ENCODE measurements around the gene LEKR1. TPM values are rescaled to one million over a fixed set of nuclear protein-coding genes. Genes with fewer than 3 reads are reported as not detected.
A peak's percentile ranks its signal among the peaks of the same experiment; 100 is the strongest.

LEKR1 gene
- total RNA-seq, 5 donors from 2014 or later (not counting 1 experiment from before 2014, with no cell fraction given), result 1.2 to 3.6 (median 2.8) TPM

- Mint-ChIP-seq H3K4me1 (peaks cover 24 to 29% (median 26%) of the 10 kb centered on the region in 3 donors), H3K4me3 (peak overlapping the region; percentile 86 to 93 (median 91)), H3K27me3 (no peaks in the 10 kb centered on the region), H3K36me3 (no peaks in the 10 kb centered on the region), H3K9me3 (no peaks in the 10 kb centered on the region), H3K27ac (peak overlapping the region; percentile 91 to 97)
- WGBS (ENCODE audit: insufficient coverage), result 100% methylated on average over 1 of the region's 16 CpGs
- H3K27ac ChIP-seq (ENCODE audit: low read length), result peak overlapping the region; percentile 85
- no peaks in the 10 kb centered on the region for H3K36me3 ChIP-seq (ENCODE audit: control insufficient read depth in 2 of 2, extremely low read depth in 1 of 2, insufficient read depth in 1 of 2, low read length in 1 of 2)
- DNase-seq (peak in 17 of 35 experiments; percentile 6 to 84 (median 22)), ATAC-seq (replicated peaks in 1 of 4) (peak in 1 of 4 experiments; percentile 75)
- ChIA-PET POLR2A (interaction anchor here in 1 of 2 donors (1.0 kb wide), 1 partner anchor 8 kb away, joined by 3 read pairs; no protein-coding TSS in a partner anchor), CTCF (no interaction called here)
- no peaks in the 10 kb centered on the region for H3K27me3 ChIP-seq (replicated peaks in 1 of 2; ENCODE audit: control insufficient read depth in 2 of 2, extremely low read depth in 1 of 2, insufficient read depth in 2 of 2, low read length in 1 of 2)
- no peaks in the 10 kb centered on the region for H3K9me3 ChIP-seq
- peaks cover 2 to 8% of the 10 kb centered on the region in 2 experiments for H3K4me1 ChIP-seq (ENCODE audit: control insufficient read depth in 1 of 2, extremely low read depth in 1 of 2, insufficient read depth in 2 of 2, low read length in 2 of 2)
- H3K4me3 ChIP-seq (ENCODE audit: control insufficient read depth in 1 of 2, extremely low read depth in 1 of 2, low read length in 1 of 2), result peak overlapping the region; percentile 71 to 80
Measured at GRCh38 chr3:156826896-156827882, 1.0 kb downstream of the LEKR1 start.

DNA sequence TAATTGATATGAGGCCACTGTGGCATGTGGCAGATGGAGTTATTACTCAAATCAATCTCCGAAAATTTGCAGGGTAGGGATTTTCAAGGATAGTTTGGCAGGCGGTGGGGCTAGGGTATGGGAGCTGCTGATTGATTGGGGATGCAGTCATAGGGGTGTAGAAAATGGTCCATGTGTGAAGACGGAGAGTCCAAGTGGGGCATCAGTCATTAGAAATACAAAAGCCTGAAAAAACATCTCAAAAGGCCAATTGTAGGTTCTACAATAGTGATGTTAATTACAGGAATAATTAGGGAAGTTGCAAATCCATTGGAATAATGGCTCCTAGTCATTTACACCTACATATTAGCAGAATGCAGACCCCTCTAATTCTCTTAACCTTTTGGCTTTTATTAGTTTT is 4.9 kb downstream of the LEKR1 start:
- CTCF ChIA-PET, result interaction anchor here in 1 of 2 donors (0.5 kb wide), 1 partner anchor 706 kb away, joined by 4 read pairs; no protein-coding TSS in a partner anchor
- 100% methylated on average over 2 of the region's 3 CpGs for WGBS (ENCODE audit: insufficient coverage)
- DNase-seq (no peak), ATAC-seq (replicated peaks in 1 of 4) (no peak)
- POLR2A ChIA-PET, result interaction anchor here (0.7 to 1.1 kb wide), 2 partner anchors 35 to 352 kb away, joined by 3 to 4 read pairs; no protein-coding TSS in a partner anchor
- peaks cover 0 to 6% of the 10 kb centered on the region in 2 experiments for H3K4me1 ChIP-seq (ENCODE audit: control insufficient read depth in 1 of 2, extremely low read depth in 1 of 2, insufficient read depth in 2 of 2, low read length in 2 of 2)
- no peak overlapping the region for H3K27ac Mint-ChIP-seq
- H3K4me1 Mint-ChIP-seq, result peaks cover 14 to 22% (median 15%) of the 10 kb centered on the region in 3 donors
- no peak overlapping the region for H3K4me3 Mint-ChIP-seq
- no peak overlapping the region for H3K27ac ChIP-seq (ENCODE audit: low read length)
- no peak overlapping the region for H3K4me3 ChIP-seq (ENCODE audit: control insufficient read depth in 1 of 2, extremely low read depth in 1 of 2, low read length in 1 of 2)
- no peaks in the 10 kb centered on the region for H3K9me3 Mint-ChIP-seq
- H3K27me3 Mint-ChIP-seq, result no peaks in the 10 kb centered on the region
- H3K36me3 ChIP-seq (ENCODE audit: control insufficient read depth in 2 of 2, extremely low read depth in 1 of 2, insufficient read depth in 1 of 2, low read length in 1 of 2), result no peaks in the 10 kb centered on the region
- no peaks in the 10 kb centered on the region for H3K27me3 ChIP-seq (replicated peaks in 1 of 2; ENCODE audit: control insufficient read depth in 2 of 2, extremely low read depth in 1 of 2, insufficient read depth in 2 of 2, low read length in 1 of 2)
- no peaks in the 10 kb centered on the region for H3K9me3 ChIP-seq
- no peaks in the 10 kb centered on the region for H3K36me3 Mint-ChIP-seq

- Mint-ChIP-seq H3K27ac (no peak overlapping the region), H3K9me3 (no peaks in the 10 kb centered on the region), H3K4me3 (no peak overlapping the region), H3K27me3 (no peaks in the 10 kb centered on the region), H3K4me1 (no peaks in the 10 kb centered on the region), H3K36me3 (no peaks in the 10 kb centered on the region)
- H3K4me3 ChIP-seq (ENCODE audit: control insufficient read depth in 1 of 2, extremely low read depth in 1 of 2, low read length in 1 of 2), result no peak overlapping the region
- WGBS (ENCODE audit: insufficient coverage), result no CpG with 5 or more reads among the region's 2 CpGs
- H3K9me3 ChIP-seq, result no peaks in the 10 kb centered on the region
- H3K27ac ChIP-seq (ENCODE audit: low read length), result no peak overlapping the region
- ATAC-seq (replicated peaks in 1 of 4) (no peak), DNase-seq (no peak)
- POLR2A ChIA-PET, result interaction anchor here in 1 of 2 donors (0.6 kb wide), 1 partner anchor 71 kb away, joined by 3 read pairs; no protein-coding TSS in a partner anchor
- CTCF ChIA-PET, result no interaction called here
- no peaks in the 10 kb centered on the region for H3K36me3 ChIP-seq (ENCODE audit: control insufficient read depth in 2 of 2, extremely low read depth in 1 of 2, insufficient read depth in 1 of 2, low read length in 1 of 2)
- no peaks in the 10 kb centered on the region for H3K4me1 ChIP-seq (ENCODE audit: control insufficient read depth in 1 of 2, extremely low read depth in 1 of 2, insufficient read depth in 2 of 2, low read length in 2 of 2)
- H3K27me3 ChIP-seq (replicated peaks in 1 of 2; ENCODE audit: control insufficient read depth in 2 of 2, extremely low read depth in 1 of 2, insufficient read depth in 2 of 2, low read length in 1 of 2), result no peaks in the 10 kb centered on the region
Measured at GRCh38 chr3:156834435-156834834, 8.3 kb downstream of the LEKR1 start.

DNA sequence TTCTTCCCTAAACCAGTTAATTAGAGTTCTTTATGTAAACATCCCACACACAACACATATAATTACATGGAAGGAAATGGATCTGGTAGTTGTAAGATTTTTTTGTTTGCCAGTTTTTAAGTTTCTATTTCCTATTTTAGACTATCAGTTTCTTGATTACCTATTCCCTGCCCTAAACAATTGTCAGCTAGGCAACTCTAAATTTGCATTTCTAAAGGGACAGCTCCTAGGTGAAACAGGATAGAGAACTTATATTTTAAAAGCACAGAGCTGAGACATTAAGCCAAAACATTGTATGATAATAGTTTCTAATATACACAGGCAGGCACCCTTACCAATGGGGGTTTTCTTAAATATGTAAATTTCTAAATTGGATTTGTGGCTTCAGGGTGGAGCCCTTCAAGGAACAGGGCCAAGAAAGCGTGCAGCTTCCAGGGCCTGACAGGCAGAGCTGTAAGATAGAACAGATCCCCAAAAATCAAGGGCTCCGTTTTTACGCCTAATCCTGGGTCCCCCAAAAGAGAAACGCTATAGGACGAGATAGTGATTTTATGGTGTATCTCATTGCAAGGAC is 8.9 kb downstream of the LEKR1 start:
- no peaks in the 10 kb centered on the region for H3K36me3 ChIP-seq (ENCODE audit: control insufficient read depth in 2 of 2, extremely low read depth in 1 of 2, insufficient read depth in 1 of 2, low read length in 1 of 2)
- Mint-ChIP-seq H3K36me3 (no peaks in the 10 kb centered on the region), H3K27ac (no peak overlapping the region), H3K27me3 (no peaks in the 10 kb centered on the region), H3K4me1 (no peaks in the 10 kb centered on the region), H3K4me3 (no peak overlapping the region), H3K9me3 (no peaks in the 10 kb centered on the region)
- WGBS (ENCODE audit: insufficient coverage), result 100% methylated on average over 4 of the region's 5 CpGs
- H3K4me1 ChIP-seq (ENCODE audit: control insufficient read depth in 1 of 2, extremely low read depth in 1 of 2, insufficient read depth in 2 of 2, low read length in 2 of 2), result no peaks in the 10 kb centered on the region
- no peak overlapping the region for H3K27ac ChIP-seq (ENCODE audit: low read length)
- H3K27me3 ChIP-seq (replicated peaks in 1 of 2; ENCODE audit: control insufficient read depth in 2 of 2, extremely low read depth in 1 of 2, insufficient read depth in 2 of 2, low read length in 1 of 2), result no peaks in the 10 kb centered on the region
- CTCF ChIA-PET, result interaction anchor here in 1 of 2 donors (0.5 kb wide), 1 partner anchor 19 kb away, joined by 4 read pairs; no protein-coding TSS in a partner anchor
- ATAC-seq (replicated peaks in 1 of 4), result no peak
- POLR2A ChIA-PET, result no interaction called here
- no peaks in the 10 kb centered on the region for H3K9me3 ChIP-seq
- no peak overlapping the region for H3K4me3 ChIP-seq (ENCODE audit: control insufficient read depth in 1 of 2, extremely low read depth in 1 of 2, low read length in 1 of 2)
- DNase-seq, result no peak

DNA sequence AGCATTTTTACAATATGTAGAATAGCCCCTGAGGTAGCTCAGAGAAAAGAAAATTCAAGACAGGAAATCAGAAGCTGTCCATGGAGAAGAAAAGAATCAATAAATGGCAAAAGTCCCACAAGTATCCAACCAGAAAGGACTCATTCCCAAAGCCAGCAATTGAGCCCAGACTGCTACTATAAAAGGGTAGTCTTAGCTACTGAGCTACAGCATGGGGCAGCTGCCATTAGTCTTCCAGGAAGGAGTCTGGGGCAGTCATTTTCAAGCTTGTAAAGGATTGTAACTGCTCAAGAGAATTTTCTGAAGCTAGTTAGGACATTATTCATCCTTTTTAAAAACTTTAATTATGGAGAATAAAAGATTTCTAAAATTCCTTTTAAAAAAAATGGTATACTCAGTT is 10.5 kb downstream of the LEKR1 start:
- no peaks in the 10 kb centered on the region for H3K4me1 Mint-ChIP-seq
- CTCF ChIA-PET, result interaction anchor here (0.7 to 1.1 kb wide), 2 partner anchors 230 to 286 kb away, joined by 3 read pairs; no protein-coding TSS in a partner anchor
- no peak overlapping the region for H3K27ac Mint-ChIP-seq

GRCh38 chr3:156837115-156837514 is 11.0 kb downstream of the LEKR1 start:
- H3K36me3 Mint-ChIP-seq, result no peaks in the 10 kb centered on the region
- ChIA-PET POLR2A (no interaction called here), CTCF (interaction anchor here (0.7 to 1.1 kb wide), 2 partner anchors 229 to 286 kb away, joined by 3 read pairs; no protein-coding TSS in a partner anchor)
- DNase-seq (no peak), ATAC-seq (replicated peaks in 1 of 4) (no peak)
- no peaks in the 10 kb centered on the region for H3K4me1 Mint-ChIP-seq
- H3K4me3 Mint-ChIP-seq, result no peak overlapping the region
- H3K27me3 Mint-ChIP-seq, result no peaks in the 10 kb centered on the region
- no peak overlapping the region for H3K27ac Mint-ChIP-seq
- Histone ChIP-seq H3K4me1 (ENCODE audit: control insufficient read depth in 1 of 2, extremely low read depth in 1 of 2, insufficient read depth in 2 of 2, low read length in 2 of 2) (no peaks in the 10 kb centered on the region), H3K27ac (ENCODE audit: low read length) (no peak overlapping the region), H3K27me3 (replicated peaks in 1 of 2; ENCODE audit: control insufficient read depth in 2 of 2, extremely low read depth in 1 of 2, insufficient read depth in 2 of 2, low read length in 1 of 2) (no peaks in the 10 kb centered on the region), H3K9me3 (no peaks in the 10 kb centered on the region), H3K4me3 (ENCODE audit: control insufficient read depth in 1 of 2, extremely low read depth in 1 of 2, low read length in 1 of 2) (no peak overlapping the region), H3K36me3 (ENCODE audit: control insufficient read depth in 2 of 2, extremely low read depth in 1 of 2, insufficient read depth in 1 of 2, low read length in 1 of 2) (no peaks in the 10 kb centered on the region)
- H3K9me3 Mint-ChIP-seq, result no peaks in the 10 kb centered on the region
- WGBS (ENCODE audit: insufficient coverage), result 80% methylated on average over 3 of the region's 5 CpGs

More for the DNA sequence above, 10.5 kb downstream of the LEKR1 start:
- Mint-ChIP-seq H3K36me3 (no peaks in the 10 kb centered on the region), H3K4me3 (no peak overlapping the region), H3K27me3 (no peaks in the 10 kb centered on the region), H3K9me3 (no peaks in the 10 kb centered on the region)
- Histone ChIP-seq H3K4me3 (ENCODE audit: control insufficient read depth in 1 of 2, extremely low read depth in 1 of 2, low read length in 1 of 2) (no peak overlapping the region), H3K4me1 (ENCODE audit: control insufficient read depth in 1 of 2, extremely low read depth in 1 of 2, insufficient read depth in 2 of 2, low read length in 2 of 2) (no peaks in the 10 kb centered on the region), H3K27ac (ENCODE audit: low read length) (no peak overlapping the region), H3K9me3 (no peaks in the 10 kb centered on the region), H3K27me3 (replicated peaks in 1 of 2; ENCODE audit: control insufficient read depth in 2 of 2, extremely low read depth in 1 of 2, insufficient read depth in 2 of 2, low read length in 1 of 2) (no peaks in the 10 kb centered on the region), H3K36me3 (ENCODE audit: control insufficient read depth in 2 of 2, extremely low read depth in 1 of 2, insufficient read depth in 1 of 2, low read length in 1 of 2) (no peaks in the 10 kb centered on the region)
- ATAC-seq (replicated peaks in 1 of 4) (no peak), DNase-seq (no peak)
- POLR2A ChIA-PET, result no interaction called here
